ENCODE results near the gene MTRF1. TPM values are rescaled to one million over a fixed set of nuclear protein-coding genes. Genes with fewer than 3 reads are reported as not detected.

The MTRF1 gene
- total RNA-seq, 4 donors from 2014 or later: 10.7 to 29.6 (median 21.4) TPM

- no peak overlapping the region for H3K4me3 ChIP-seq
- H3K27ac ChIP-seq: no peak overlapping the region
- DNase-seq: no peak
- no peaks in the 10 kb centered on the region for H3K4me1 ChIP-seq
- no peaks in the 10 kb centered on the region for H3K9me3 ChIP-seq
- no peaks in the 10 kb centered on the region for H3K36me3 ChIP-seq
- TF ChIP-seq CTCF (IDR thresholded peaks at IDR 0.05): no peak
- TF ChIP-seq POLR2A (IDR thresholded peaks at IDR 0.05): no peak
- no peaks in the 10 kb centered on the region for H3K27me3 ChIP-seq
Measured at GRCh38 chr13:41296879-41297646, 33.7 kb upstream of the MTRF1 start.

- no peaks in the 10 kb centered on the region for H3K4me1 ChIP-seq
- H3K9me3 ChIP-seq: no peaks in the 10 kb centered on the region
- H3K36me3 ChIP-seq: no peaks in the 10 kb centered on the region
- no peak for TF ChIP-seq CTCF (IDR thresholded peaks at IDR 0.05)
- H3K4me3 ChIP-seq: no peak overlapping the region
- DNase-seq: no peak
- H3K27me3 ChIP-seq: no peaks in the 10 kb centered on the region
- H3K27ac ChIP-seq: no peak overlapping the region
Measured at GRCh38 chr13:41295973-41296372, 32.6 kb upstream of the MTRF1 start.

- Histone ChIP-seq H3K27me3 (no peaks in the 10 kb centered on the region), H3K9me3 (no peaks in the 10 kb centered on the region), H3K4me3 (no peak overlapping the region), H3K27ac (no peak overlapping the region), H3K4me1 (no peaks in the 10 kb centered on the region), H3K36me3 (no peaks in the 10 kb centered on the region)
- TF ChIP-seq POLR2A (IDR thresholded peaks at IDR 0.05) (no peak), CTCF (IDR thresholded peaks at IDR 0.05) (no peak)
- DNase-seq: no peak
Measured at GRCh38 chr13:41294914-41295313, 31.5 kb upstream of the MTRF1 start.

GRCh38 chr13:41293272-41293671 is 29.9 kb upstream of the MTRF1 start:
- no peak overlapping the region for H3K4me3 ChIP-seq
- no peak for TF ChIP-seq POLR2A (IDR thresholded peaks at IDR 0.05)
- no peak for TF ChIP-seq CTCF (IDR thresholded peaks at IDR 0.05)
- no peaks in the 10 kb centered on the region for H3K4me1 ChIP-seq
- DNase-seq: no peak
- H3K27ac ChIP-seq: no peak overlapping the region
- no peaks in the 10 kb centered on the region for H3K27me3 ChIP-seq
- no peaks in the 10 kb centered on the region for H3K9me3 ChIP-seq
- H3K36me3 ChIP-seq: no peaks in the 10 kb centered on the region

GRCh38 chr13:41291246-41291645 is 27.9 kb upstream of the MTRF1 start:
- Histone ChIP-seq H3K27ac (no peak overlapping the region), H3K27me3 (no peaks in the 10 kb centered on the region), H3K36me3 (no peaks in the 10 kb centered on the region), H3K4me3 (no peak overlapping the region), H3K4me1 (no peaks in the 10 kb centered on the region), H3K9me3 (no peaks in the 10 kb centered on the region)
- no peak for TF ChIP-seq CTCF (IDR thresholded peaks at IDR 0.05)
- TF ChIP-seq POLR2A (IDR thresholded peaks at IDR 0.05): no peak
- DNase-seq: no peak
